ENCODE data around the gene PAQR8. TPM values are rescaled to one million over a fixed set of nuclear protein-coding genes. Genes with fewer than 3 reads are reported as not detected.

PAQR8 gene
- total and polyA plus RNA-seq, 2 of the 13 experiments (the other 11 are each of a cell fraction or from before 2014, with no cell fraction given) = 37.7 to 50.7 TPM

DNA sequence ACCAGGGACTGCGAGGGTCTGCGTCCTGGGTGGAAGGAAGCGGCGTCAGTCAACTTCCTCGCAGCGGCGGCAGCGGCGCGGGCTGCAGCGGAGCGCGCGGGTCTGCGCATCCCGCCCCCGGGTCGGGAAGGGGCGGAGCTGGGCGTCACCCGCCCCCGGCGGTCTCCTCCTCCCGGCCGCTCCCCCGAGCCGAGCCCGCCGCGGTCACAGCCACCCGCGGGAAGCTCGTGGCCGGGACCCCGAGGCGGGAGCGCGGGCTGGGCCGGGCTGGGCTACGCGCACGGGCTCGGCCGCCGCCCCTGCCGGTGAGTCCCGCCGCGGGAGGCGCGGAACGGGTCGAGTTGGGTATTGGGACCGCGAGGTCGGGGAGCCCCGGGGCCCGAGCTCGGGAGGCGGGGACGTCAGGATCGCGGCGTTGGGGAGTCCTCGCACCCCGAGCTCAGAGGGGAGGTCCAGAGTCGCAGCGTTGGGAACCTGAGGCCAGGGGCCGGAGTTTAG, at the start of gene PAQR8 (continued):
- TF ChIP-seq, protein P1, sequence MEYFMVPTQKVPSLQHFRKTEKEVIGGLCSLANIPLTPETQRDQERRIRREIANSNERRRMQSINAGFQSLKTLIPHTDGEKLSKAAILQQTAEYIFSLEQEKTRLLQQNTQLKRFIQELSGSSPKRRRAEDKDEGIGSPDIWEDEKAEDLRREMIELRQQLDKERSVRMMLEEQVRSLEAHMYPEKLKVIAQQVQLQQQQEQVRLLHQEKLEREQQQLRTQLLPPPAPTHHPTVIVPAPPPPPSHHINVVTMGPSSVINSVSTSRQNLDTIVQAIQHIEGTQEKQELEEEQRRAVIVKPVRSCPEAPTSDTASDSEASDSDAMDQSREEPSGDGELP (IDR thresholded peaks at IDR 0.05; ENCODE audit: borderline replicate concordance, low read depth) = no peak
- TF ChIP-seq, protein P2, sequence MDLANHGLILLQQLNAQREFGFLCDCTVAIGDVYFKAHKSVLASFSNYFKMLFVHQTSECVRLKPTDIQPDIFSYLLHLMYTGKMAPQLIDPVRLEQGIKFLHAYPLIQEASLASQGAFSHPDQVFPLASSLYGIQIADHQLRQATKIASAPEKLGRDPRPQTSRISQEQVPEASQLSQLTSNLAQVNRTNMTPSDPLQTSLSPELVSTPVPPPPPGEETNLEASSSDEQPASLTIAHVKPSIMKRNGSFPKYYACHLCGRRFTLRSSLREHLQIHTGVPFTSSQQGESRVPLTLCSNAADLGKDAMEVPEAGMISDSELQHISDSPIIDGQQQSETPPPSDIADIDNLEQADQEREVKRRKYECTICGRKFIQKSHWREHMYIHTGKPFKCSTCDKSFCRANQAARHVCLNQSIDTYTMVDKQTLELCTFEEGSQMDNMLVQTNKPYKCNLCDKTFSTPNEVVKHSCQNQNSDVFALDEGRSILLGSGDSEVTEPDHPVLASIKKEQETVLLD (CRISPR knock-in tag; IDR thresholded peaks at IDR 0.05; ENCODE audit: low read depth) = peak; percentile 57; the same call in 1 of the 2 replicates
- TF ChIP-seq ISL2 (CRISPR knock-in tag; IDR thresholded peaks at IDR 0.05) = 0 out of 2 replicates have a peak, but pooled peaks have one; percentile 9
- TF ChIP-seq, protein P3, sequence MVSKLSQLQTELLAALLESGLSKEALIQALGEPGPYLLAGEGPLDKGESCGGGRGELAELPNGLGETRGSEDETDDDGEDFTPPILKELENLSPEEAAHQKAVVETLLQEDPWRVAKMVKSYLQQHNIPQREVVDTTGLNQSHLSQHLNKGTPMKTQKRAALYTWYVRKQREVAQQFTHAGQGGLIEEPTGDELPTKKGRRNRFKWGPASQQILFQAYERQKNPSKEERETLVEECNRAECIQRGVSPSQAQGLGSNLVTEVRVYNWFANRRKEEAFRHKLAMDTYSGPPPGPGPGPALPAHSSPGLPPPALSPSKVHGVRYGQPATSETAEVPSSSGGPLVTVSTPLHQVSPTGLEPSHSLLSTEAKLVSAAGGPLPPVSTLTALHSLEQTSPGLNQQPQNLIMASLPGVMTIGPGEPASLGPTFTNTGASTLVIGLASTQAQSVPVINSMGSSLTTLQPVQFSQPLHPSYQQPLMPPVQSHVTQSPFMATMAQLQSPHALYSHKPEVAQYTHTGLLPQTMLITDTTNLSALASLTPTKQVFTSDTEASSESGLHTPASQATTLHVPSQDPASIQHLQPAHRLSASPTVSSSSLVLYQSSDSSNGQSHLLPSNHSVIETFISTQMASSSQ (IDR thresholded peaks at IDR 0.05; ENCODE audit: low read depth) = no peak
- TF ChIP-seq, protein P3 (CRISPR knock-in tag; IDR thresholded peaks at IDR 0.05; ENCODE audit: borderline replicate concordance) = peak; percentile 43; the same call in 1 of the 2 replicates
- TF ChIP-seq ZNF563 (CRISPR knock-in tag; IDR thresholded peaks at IDR 0.05) = peak; percentile 92; the same call in 1 of the 2 replicates
- TF ChIP-seq PHF8 (CRISPR knock-in tag; IDR thresholded peaks at IDR 0.05) = 0 out of 2 replicates have a peak, but pooled peaks have one; percentile 55
- TF ChIP-seq ZBTB3 (CRISPR knock-in tag; IDR thresholded peaks at IDR 0.05; ENCODE audit: borderline replicate concordance, low read depth) = no peak; the same call in 1 of the 2 replicates
- TF ChIP-seq, protein P4, sequence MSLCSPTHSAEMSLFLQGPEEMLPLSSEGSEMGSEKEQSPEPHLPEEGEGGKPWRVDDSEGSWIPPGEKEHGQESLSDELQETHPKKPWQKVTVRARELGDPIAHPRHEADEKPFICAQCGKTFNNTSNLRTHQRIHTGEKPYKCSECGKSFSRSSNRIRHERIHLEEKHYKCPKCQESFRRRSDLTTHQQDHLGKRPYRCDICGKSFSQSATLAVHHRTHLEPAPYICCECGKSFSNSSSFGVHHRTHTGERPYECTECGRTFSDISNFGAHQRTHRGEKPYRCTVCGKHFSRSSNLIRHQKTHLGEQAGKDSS (CRISPR knock-in tag; IDR thresholded peaks at IDR 0.05; ENCODE audit: borderline replicate concordance, low read depth) = peak; percentile 60; the same call in 1 of the 2 replicates
- TF ChIP-seq, protein P5, sequence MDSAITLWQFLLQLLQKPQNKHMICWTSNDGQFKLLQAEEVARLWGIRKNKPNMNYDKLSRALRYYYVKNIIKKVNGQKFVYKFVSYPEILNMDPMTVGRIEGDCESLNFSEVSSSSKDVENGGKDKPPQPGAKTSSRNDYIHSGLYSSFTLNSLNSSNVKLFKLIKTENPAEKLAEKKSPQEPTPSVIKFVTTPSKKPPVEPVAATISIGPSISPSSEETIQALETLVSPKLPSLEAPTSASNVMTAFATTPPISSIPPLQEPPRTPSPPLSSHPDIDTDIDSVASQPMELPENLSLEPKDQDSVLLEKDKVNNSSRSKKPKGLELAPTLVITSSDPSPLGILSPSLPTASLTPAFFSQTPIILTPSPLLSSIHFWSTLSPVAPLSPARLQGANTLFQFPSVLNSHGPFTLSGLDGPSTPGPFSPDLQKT (CRISPR knock-in tag; IDR thresholded peaks at IDR 0.05; ENCODE audit: borderline replicate concordance) = peak; percentile 18; the same call in 1 of the 2 replicates
- TF ChIP-seq, protein P6, sequence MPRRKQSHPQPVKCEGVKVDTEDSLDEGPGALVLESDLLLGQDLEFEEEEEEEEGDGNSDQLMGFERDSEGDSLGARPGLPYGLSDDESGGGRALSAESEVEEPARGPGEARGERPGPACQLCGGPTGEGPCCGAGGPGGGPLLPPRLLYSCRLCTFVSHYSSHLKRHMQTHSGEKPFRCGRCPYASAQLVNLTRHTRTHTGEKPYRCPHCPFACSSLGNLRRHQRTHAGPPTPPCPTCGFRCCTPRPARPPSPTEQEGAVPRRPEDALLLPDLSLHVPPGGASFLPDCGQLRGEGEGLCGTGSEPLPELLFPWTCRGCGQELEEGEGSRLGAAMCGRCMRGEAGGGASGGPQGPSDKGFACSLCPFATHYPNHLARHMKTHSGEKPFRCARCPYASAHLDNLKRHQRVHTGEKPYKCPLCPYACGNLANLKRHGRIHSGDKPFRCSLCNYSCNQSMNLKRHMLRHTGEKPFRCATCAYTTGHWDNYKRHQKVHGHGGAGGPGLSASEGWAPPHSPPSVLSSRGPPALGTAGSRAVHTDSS (CRISPR knock-in tag; conservative IDR thresholded peaks at IDR 0.05) = 0 out of 2 replicates have a peak, but pooled peaks have one; percentile 85
- peak; percentile 31; the same call in 1 of the 2 replicates for TF ChIP-seq BORCS8-MEF2B (CRISPR knock-in tag; IDR thresholded peaks at IDR 0.05)
- TF ChIP-seq, protein P7, sequence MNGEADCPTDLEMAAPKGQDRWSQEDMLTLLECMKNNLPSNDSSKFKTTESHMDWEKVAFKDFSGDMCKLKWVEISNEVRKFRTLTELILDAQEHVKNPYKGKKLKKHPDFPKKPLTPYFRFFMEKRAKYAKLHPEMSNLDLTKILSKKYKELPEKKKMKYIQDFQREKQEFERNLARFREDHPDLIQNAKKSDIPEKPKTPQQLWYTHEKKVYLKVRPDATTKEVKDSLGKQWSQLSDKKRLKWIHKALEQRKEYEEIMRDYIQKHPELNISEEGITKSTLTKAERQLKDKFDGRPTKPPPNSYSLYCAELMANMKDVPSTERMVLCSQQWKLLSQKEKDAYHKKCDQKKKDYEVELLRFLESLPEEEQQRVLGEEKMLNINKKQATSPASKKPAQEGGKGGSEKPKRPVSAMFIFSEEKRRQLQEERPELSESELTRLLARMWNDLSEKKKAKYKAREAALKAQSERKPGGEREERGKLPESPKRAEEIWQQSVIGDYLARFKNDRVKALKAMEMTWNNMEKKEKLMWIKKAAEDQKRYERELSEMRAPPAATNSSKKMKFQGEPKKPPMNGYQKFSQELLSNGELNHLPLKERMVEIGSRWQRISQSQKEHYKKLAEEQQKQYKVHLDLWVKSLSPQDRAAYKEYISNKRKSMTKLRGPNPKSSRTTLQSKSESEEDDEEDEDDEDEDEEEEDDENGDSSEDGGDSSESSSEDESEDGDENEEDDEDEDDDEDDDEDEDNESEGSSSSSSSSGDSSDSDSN (CRISPR knock-in tag; IDR thresholded peaks at IDR 0.05) = peak; percentile 64; the same call in 1 of the 2 replicates
- TF ChIP-seq ELF3 (CRISPR knock-in tag; IDR thresholded peaks at IDR 0.05) = no peak
- TF ChIP-seq SATB2 (CRISPR knock-in tag; IDR thresholded peaks at IDR 0.05) = 0 out of 2 replicates have a peak, but pooled peaks have one; percentile 18
